Left lobe of liver (tissue), 2 donors: ENCODE data around the gene RPS27L. TPM values are rescaled to one million over a fixed set of nuclear protein-coding genes. Genes with fewer than 3 reads are reported as not detected.
A peak's percentile ranks its signal among the peaks of the same experiment; 100 is the strongest.

Experiments
- ATAC-seq: fragments of 200-7000 bp; cut with Tn5 transposase; one replicate; pipeline ENCODE4 v1.9.1; 2020; ENCODE audit warnings: mild to moderate bottlenecking, moderate library complexity
- DNase-seq: peaks from one replicate; pipeline ENCODE4 v3.0.0-alpha.2; 2020; ENCODE audit warnings: low spot score
- total RNA-seq: library from RNA; stranded (reverse); gene quantifications from one replicate; pipeline ENCODE4 v1.2.1, GENCODE V29; 2021
- donor health status: DM: no; HTN: no; CAD: no; lungs with moderate emphysema.
- donor health status: DM: no; HTN: yes; CAD: no.

The RPS27L gene
- total RNA-seq, 1 donor from 2014 or later, result 54.6 TPM

DNA sequence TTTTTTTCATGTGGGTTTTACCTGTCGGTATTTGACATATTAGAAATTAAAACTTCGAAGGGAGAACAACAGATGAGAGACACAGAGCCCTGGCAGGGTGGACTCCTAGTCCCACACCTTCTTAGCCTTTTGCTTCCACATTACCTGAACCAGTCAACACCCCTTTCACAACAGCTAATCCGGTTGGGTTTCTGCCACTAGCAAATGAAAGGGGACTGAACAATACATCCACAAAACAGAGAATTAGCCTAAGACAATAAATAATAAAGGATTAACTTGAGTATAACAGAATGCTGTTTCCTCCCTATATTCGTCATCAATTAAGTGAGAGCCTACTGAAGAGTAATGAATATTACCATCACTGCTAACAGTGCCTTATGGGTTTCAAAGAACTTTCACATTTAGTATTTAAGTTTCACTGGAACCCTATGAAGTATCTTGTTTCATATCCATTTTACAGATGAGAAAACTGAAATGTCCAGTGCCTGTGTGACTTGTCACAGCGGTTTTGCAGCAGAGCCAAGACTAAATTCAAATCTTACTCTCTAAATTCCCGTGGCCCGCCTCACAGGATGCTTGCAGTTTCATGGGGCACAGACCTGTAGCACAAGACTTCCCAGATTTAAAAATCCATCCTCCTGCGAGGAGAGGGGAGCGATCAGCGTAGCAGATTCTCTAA lies 31.1 kb upstream of the RPS27L start:
- no peak for DNase-seq
- ATAC-seq, result no peak

DNA sequence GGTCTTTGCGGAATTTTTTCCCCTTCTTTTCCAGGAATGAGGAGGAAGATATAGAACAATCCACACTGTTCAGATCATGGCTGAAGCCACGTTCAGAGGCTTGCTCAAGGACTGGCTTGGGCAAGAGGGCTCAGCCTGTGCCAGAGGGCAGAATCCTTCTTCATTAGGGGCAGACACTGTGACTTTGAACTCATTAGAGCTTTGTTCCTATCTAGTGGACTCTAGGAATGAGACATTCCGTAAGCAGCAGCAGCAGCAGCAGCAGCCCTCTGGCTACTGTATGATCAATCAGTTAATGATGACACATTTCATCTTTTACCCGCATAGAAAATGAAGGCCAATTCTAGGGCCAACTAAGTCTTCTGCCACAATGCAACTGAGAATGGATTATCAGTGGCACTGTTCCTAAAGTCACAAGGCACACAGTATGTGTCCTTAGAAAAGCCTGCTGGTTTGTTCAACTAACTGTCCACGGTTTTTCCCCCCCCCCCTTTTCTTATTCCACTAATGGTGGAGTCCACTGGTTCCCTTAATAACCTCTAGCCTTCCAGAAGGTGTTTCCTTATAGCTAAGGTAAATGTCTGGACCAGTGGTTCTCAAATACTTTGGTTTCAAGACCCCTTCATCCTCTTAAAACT lies 30.4 kb upstream of the RPS27L start:
- DNase-seq (no peak), ATAC-seq (no peak)

DNA sequence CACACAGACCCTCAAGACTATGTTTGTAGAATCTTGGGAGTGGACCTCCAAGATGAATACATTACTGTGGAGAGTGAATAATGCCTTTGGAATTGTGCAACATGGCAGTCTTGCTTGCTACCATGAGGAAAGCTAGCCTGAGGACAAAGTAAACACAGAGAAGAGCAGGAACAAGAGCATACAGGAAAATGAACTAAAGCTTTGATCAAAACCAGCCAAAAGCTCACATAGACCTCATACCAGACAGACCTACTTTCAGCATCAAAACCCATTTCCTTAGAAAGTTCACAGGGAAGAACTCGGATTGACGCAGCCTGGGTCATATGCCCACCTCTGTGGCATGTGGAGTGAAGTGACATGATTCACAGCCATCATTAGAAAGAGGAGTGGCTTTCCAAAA lies 28.8 kb upstream of the RPS27L start:
- DNase-seq (no peak), ATAC-seq (no peak)

DNA sequence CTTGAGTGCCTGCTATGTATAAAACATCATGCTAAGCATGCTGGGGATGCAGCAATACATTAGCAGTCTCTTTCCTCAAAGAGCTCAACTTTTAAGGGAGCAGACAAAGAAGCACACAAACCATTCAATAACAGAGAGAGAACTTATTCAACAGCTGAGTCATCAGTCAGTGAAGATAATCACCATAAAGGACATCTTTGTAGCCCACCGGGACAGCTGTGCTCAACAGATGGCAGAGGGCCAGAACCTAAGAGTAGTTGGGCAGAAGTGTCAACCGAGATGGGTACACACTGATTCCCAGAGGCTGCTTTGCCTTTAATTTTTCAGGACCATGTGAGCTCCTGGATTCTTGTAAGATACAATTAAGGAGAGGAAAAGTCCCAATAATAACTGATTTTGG lies 27.9 kb upstream of the RPS27L start:
- ATAC-seq (no peak), DNase-seq (no peak)

DNA sequence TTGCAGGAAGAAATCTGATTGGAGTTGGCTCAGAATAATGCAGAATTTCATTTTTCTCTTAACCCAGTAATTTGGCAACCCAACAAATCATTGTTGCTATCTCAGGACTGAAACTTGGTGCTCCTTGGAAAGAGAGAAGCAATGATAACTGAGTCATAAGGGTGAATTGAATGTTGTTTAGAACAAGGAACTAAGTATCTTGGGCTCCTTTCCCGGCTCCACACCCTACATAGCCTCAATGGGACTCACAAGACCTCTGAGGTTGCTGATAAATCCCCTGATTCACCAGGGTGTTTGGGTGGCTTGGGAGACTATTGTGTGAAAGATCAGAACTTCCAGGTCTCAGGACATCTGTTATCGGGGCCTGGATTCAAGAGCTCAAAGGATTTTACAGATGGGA lies 24.4 kb upstream of the RPS27L start:
- DNase-seq (no peak), ATAC-seq (no peak)

DNA sequence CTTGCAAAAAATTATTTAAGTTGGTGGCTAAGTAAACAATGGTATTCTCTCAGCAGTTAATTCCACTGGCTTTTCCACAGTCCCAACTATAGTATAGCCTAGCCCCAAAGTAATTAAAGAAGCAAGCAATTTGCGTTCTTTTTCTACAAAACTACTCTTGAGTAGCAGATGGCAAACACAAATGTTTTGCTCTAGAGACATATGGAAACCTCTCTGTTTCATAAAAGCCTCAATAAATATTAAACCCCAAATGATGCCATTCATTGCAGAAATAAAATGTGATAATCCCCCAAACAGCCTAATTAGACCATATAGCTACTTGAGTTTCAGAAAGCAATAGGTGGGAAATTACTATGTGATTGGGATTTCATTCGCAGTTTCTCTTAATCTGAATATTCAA lies 23.5 kb upstream of the RPS27L start:
- ATAC-seq (no peak), DNase-seq (no peak)

DNA sequence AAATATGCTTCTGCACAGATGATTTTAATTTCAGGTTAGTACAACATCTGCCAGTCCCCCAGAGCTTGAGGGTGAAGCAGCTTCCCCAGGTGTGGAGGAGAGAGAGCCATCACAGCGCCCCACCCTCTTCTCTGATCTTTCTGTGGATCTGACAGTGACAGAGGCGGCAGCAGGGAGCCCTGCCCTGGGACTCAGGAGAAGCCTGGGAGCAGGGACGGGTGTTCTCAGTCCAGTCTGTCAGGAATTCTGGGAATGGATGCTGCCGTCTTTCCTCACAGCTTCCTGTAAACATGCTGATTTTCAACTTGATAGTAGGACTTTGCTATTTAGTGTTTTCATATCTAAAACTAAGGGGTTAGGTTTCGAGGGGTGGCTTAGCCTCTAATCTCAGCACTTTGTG lies 20.8 kb upstream of the RPS27L start:
- ATAC-seq (no peak), DNase-seq (no peak)

DNA sequence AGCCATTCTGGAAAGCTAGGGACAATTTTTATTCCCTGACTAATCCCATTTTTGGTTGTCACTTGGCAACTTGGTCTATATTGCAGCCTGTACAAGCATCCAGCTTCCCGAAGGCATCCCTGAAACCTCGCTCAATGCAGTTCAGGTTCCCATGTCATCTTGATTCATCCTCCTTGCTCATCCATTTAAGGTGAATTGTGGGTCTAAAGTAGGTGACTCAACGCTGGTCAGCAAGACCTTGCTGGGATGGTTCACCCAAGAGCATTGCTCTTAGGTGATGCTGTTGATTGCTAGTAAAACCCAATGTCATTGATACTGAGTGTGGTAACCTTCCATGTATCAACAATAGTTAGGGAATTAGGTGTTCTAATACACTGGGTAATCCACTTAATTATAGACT lies 19.0 kb upstream of the RPS27L start:
- no peak for ATAC-seq

DNA sequence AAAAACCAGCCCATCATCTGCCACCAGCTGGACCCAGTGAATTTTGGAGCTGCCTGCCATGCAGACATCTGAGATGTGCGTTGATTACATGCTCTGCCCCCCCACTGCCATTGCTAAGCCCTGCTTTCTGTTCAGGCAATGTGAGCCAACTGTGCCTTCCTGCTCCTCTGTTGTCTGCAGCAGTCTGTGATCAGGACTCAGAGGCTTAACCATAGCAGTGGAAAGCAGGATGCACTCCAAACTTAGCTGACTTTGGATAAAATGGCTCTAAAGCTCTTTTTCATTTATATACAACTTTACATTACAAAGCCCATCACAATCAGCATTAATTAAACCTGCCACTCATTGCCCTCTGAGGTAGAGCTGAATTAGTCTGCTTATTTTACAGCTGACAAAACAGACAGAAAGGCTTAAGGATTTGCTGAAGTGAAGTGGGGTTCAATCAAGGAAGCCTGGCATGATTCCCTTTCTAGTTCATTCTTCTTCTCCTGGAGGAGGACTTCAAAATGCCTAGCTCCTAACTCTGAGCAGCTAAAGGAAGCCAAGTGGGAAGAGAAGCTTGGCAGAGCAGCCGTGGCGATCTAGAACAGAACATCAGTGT lies 15.7 kb upstream of the RPS27L start:
- no peak for DNase-seq
- ATAC-seq, result no peak

More for the DNA sequence above, 19.0 kb upstream of the RPS27L start:
- DNase-seq, result no peak

DNA sequence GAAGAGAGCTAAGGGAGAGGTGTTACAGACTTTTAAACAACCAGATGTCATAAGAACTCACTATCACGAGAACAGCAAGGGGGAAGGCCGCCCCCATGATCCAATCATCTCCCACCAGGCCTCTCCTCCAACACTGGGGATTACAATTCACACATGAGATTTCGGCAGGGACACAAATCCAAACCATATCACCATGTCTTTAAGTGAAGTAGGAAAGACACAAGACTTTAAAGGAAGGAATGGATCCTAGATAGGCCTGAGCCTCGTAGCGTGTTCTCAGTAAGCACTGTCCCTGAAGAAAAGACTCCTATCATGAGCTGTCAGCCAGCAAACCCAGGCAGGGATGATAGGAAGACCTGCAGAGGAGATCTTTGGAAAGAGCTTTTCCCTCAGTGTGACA lies 15.1 kb upstream of the RPS27L start:
- DNase-seq, result no peak
- no peak for ATAC-seq

DNA sequence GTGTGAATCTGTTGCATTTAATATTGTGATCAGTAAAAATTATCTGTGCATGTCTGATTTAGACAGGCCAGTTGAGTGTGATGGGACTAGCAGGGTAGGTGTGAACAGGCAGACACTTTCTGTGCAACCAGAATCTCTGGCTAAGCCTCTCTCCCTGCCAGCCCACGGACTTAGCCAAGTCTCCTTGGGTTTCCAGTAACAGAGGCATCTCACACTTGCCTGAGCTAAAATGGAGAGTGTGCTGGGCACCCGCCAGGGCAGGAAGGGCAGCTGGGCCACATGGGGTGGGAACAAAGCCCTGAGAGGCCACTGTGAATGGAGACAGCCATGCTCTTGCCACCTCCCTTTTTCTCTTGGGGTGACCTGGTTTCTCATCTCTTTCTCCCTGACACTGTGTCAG lies 12.5 kb upstream of the RPS27L start:
- ATAC-seq (no peak), DNase-seq (no peak)

DNA sequence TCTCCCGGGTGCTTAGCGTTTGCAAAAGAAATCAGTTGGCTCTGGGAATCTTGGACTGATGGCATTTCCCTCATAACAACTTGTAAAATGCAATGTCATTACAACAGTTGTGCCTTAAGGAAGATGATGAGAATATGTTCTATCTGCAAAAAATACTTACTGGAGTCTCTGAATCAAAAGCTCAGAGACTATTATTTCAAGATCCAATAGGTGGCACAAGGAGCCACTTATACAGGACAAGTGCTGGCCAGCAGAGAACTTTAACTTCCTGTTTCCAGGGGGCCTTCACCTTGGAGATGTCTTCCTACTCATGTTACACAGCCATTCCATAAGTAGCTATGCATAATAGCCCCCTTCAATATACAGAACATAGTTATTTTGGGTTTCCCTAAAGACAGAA lies 8.9 kb upstream of the RPS27L start:
- no peak for ATAC-seq

DNA sequence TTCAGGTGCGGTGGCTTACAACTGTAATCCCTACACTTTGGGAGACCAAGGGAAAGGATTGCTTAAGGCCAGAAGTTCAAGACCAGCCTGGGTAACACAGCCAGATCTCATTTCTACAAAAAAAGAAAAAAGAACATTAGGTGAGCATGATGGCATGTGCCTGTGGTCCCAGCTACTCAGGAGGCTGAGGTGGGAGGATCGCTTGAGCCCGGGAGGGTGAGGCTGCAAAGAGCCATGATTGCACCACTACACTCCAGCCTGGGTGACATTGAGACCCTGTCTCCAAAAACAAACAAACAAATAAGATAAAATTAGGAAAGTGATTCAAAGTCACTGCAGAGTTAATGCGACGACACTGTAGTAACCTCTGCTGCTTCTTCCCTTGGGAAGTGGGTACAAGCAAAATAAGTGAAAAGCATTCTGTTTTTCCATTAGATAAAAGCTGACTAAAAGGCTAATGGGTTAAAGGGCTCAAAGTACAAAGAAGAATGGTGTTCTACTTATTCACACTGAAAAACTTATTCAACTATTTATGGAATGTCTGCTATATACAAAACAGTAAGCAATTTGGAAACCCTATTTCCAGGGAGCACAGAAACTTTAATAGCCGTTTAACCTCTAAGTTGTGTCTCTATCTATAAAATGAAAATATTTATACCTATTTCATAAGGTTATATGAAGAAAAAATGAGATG lies 8.0 kb upstream of the RPS27L start:
- DNase-seq (no peak), ATAC-seq (no peak)

More for the DNA sequence above, 8.9 kb upstream of the RPS27L start:
- DNase-seq, result no peak

DNA sequence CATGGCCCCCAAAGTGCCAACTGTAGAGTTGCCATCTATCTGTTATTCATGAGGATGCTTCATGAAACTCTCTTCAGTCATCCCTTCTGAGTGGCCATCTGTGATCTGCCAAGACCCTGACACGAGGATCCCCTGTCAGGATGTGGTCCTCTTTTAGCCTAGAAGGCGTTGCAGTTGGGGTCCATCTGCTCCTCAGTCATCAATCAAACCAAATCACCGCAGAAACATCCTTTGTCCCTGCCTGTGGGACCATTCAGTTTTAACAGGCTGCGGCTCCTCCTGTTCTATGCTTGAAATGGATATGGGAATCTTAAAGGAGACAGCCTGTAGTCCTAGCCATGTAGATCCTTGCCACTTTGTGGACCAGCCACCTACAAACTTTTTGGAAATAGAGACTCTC lies 5.9 kb upstream of the RPS27L start:
- DNase-seq, result no peak
- ATAC-seq, result no peak

DNA sequence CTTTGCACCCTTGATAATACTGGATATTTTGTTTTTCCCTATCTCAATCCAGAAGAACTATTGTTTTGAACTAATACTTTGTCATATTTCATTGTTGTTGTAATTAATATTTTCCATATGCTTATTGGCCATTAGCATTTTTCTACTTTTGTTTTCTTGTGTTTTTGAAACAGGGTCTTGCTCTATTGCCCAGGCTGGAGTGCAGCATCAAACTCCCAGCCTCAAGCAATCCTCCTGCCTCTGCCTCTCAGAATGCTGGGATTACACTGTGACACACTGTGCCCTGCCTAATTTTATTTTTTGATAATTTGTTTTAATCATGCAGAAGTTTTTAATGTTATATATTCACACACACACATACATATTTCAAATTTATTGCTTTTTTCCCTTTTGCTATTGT lies 3.4 kb upstream of the RPS27L start:
- DNase-seq, result no peak
- no peak for ATAC-seq

DNA sequence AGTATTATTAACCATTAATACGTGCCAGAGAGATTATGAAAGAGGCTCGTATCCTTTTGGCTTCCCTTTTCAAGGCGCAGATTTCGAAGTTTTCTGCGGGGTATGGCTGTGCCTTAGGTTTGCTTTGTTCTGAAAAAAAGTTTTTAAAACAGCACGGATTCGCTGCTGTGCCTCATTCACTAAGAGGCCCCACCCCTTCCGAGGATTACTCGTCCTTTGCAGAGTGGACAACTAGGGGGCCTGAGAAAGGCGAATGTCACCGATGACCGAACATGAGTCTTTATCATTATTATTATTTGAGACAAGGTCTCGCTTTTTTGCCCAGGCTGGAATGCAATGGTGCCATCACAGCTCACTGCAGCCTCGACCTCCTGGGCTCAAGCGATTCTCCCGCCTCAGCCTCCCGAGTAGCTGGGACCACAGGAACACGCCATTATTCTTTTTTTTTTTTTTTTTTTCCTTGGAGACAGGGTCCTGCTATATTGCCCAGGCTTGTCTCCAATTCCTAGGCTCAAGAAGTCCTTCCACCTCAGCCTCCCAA lies 684 bp upstream of the RPS27L start:
- ATAC-seq, result peak; percentile 52

DNA sequence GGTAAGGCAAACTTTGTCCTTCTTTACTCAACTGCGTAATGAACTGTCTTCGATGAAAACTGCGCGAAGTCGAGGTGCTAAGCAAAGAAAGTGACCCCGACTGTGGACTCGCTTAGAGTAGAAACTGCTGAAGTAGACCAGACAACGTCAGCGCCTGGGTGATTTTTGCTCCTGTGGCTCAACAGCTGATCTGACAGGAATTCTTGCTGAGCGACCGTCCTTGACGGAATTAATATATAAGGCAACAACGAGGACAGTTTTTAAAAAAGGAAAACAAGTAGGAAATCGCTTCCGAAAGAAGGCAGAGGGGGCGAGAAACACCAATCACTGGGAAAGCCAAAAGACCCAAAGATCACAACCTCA lies 541 bp downstream of the RPS27L start:
- DNase-seq, result peak; percentile 59
- peak; percentile 61 for ATAC-seq

More for the DNA sequence above, 684 bp upstream of the RPS27L start:
- no peak for DNase-seq

DNA sequence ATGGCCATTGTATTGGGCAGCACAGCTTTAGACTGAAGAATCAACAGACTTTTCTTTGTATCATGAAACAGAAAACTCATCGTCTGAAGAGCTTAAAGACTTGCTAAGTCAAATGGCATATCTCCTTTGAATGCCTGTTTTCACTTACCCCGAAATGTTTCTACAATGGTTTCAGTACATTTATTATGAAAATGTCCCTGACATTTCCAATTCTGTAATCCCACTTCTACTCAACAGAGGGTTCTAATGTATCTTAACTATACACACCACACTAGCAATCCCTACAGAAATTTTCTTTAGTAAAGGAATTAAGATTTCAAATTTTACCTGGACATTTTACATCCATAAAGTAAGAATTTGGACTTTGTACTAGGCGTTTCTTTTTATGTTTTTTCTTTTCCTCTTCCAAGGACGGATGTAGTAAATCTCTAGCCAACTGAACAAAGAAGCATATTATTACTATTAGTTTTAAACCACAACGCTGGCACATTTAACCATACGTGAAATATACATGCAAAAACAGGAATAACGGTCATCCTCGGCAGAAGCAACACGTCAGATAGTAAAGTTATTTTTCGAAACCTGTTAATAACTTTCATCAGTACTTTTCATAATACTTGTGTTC lies 1.1 kb downstream of the RPS27L start:
- ATAC-seq (no peak), DNase-seq (no peak)

DNA sequence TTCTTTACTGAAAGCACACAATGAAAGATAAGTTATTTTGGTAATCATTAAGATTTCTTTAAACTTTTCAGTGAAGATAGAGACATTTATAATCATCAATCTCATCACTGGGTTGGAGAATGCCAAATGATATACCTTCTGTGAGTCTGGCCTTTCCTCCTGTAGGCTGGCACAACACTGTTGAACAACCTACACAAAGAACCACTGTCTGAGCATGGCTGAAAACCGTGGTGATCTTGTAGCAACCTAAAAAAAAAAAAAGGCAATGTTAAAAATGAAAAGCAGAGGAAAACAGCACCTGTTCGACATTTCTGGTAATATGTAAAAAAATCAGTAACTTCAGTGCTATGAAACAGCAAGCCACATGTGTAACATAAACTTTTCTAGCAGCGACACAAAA lies 1.8 kb downstream of the RPS27L start:
- ATAC-seq, result no peak

DNA sequence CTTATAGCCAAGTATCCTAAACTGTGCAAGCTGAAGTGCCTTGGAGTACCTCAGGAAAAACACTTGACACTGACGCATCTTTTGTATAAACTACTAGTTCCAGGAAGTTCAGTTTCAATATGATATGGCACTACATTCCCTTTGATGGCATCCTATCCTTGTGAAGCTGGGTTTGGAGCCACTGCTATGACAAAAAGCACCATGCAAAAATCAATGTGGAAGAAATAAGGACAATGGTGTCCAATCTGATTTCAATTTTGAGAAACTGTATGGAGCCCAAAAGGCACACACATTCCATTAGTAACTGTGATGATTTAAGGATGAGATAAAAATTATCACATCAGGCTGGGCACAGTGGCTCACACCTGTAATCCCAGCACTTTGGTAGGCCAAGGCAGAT lies 5.6 kb downstream of the RPS27L start:
- ATAC-seq, result no peak
- DNase-seq, result no peak

More for the DNA sequence above, 1.8 kb downstream of the RPS27L start:
- no peak for DNase-seq

DNA sequence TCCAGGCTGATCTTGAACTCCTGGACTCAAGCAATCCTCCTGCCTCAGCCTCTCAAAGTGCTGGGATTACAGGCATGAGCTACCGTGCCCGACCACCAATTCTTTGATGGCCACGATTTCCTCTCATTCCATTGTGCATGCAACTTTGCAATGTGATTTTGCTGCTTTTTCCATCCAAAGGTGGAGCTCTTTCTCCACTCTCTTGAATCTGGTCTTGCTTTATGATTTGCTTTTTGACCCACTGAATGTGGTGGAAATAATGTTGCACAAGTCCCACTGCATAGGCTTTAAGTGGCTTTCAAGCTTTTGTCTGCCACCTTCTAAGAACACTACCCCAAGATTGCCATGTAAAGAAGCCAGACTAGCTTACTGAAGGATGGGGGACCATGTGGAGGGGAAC lies 10.6 kb downstream of the RPS27L start:
- DNase-seq, result no peak
- ATAC-seq, result no peak
